ENCODE results near the gene SMIM36. TPM values are rescaled to one million over a fixed set of nuclear protein-coding genes. Genes with fewer than 3 reads are reported as not detected.

Gene SMIM36
- total and polyA plus RNA-seq, 10 of the 15 experiments (the other 5 are each of a cell fraction or from before 2014, with no cell fraction given) = not detected

- TF ChIP-seq ZNF217 (IDR thresholded peaks at IDR 0.05) (no peak), ZZZ3 (IDR thresholded peaks at IDR 0.05; ENCODE audit: control insufficient read depth, insufficient read length, low read depth) (no peak)
Observed at GRCh38 chr17:55402374-55402773, 108.9 kb downstream of the SMIM36 start (continued).

Small RNA genes within 50 kb of the gene (small RNA-seq; reads per million reads assigned to genes)
- gene RNU6-1249P = not detected

Other genes with a start within 250 kb of the SMIM36 start
- 0.11 TPM in 1 of 2 replicates, not detected in the other for gene HLF, start 246.5 kb downstream of the SMIM36 start, total RNA-seq (2014; rRNA removed)
- 0.09 and 0.31 TPM in 2 replicates for gene HLF, start 246.5 kb downstream of the SMIM36 start, total RNA-seq (2014; rRNA removed; fragmentation: Illumina TruSeq; extraction: Trizol)
- 0.13 and 0.26 TPM in 2 replicates for gene HLF, start 246.5 kb downstream of the SMIM36 start, total RNA-seq (2021)
- gene HLF, start 246.5 kb downstream of the SMIM36 start, polyA plus RNA-seq (2011; rRNA removed) = 0.07 and 0.12 TPM in 2 replicates
- gene HLF, start 246.5 kb downstream of the SMIM36 start, polyA plus RNA-seq (2014; fragmentation: Illumina TruSeq; extraction: Trizol) = 0.04 TPM in 1 of 2 replicates, not detected in the other
- not detected for gene HLF, start 246.5 kb downstream of the SMIM36 start, polyA plus RNA-seq (2014; fragmentation: Nextera tagmentation; extraction: Ambion mirVana)
- gene HLF, start 246.5 kb downstream of the SMIM36 start, polyA plus RNA-seq (2014; rRNA removed) = 0.01 and 0.42 TPM in 2 replicates
- gene HLF, start 246.5 kb downstream of the SMIM36 start, polyA plus RNA-seq (2016; fragmentation: Nextera tagmentation; extraction: Ambion mirVana) = under 1 TPM; 0.20 to 0.33 TPM
- 22.6 and 28.8 TPM in 2 replicates for gene MMD, start 89.6 kb downstream of the SMIM36 start, total RNA-seq (2014; rRNA removed)
- gene MMD, start 89.6 kb downstream of the SMIM36 start, total RNA-seq (2014; rRNA removed; fragmentation: Illumina TruSeq; extraction: Trizol) = 18.6 and 20.6 TPM in 2 replicates
- 24.2 and 25.2 TPM in 2 replicates for gene MMD, start 89.6 kb downstream of the SMIM36 start, total RNA-seq (2021)
- gene MMD, start 89.6 kb downstream of the SMIM36 start, polyA plus RNA-seq (2011; rRNA removed) = 46.7 and 53.5 TPM in 2 replicates
- gene MMD, start 89.6 kb downstream of the SMIM36 start, polyA plus RNA-seq (2014; fragmentation: Illumina TruSeq; extraction: Trizol) = 22.1 and 29.2 TPM in 2 replicates
- gene MMD, start 89.6 kb downstream of the SMIM36 start, polyA plus RNA-seq (2014; fragmentation: Nextera tagmentation; extraction: Ambion mirVana) = 10 to 100 TPM in 1 of 2 experiments, 1 to 10 TPM in 1; 8.0 to 12.1 TPM
- 20.3 and 22.8 TPM in 2 replicates for gene MMD, start 89.6 kb downstream of the SMIM36 start, polyA plus RNA-seq (2014; rRNA removed)
- gene MMD, start 89.6 kb downstream of the SMIM36 start, polyA plus RNA-seq (2016; fragmentation: Nextera tagmentation; extraction: Ambion mirVana) = 10 to 100 TPM; 23.0 to 24.0 TPM
- gene TMEM100, start 211.4 kb upstream of the SMIM36 start, total RNA-seq (2014; rRNA removed) = not detected in 2 replicates
- not detected in 2 replicates for gene TMEM100, start 211.4 kb upstream of the SMIM36 start, total RNA-seq (2014; rRNA removed; fragmentation: Illumina TruSeq; extraction: Trizol)
- not detected in 2 replicates for gene TMEM100, start 211.4 kb upstream of the SMIM36 start, total RNA-seq (2021)
- gene TMEM100, start 211.4 kb upstream of the SMIM36 start, polyA plus RNA-seq (2011; rRNA removed) = not detected in 2 replicates
- not detected in 2 replicates for gene TMEM100, start 211.4 kb upstream of the SMIM36 start, polyA plus RNA-seq (2014; fragmentation: Illumina TruSeq; extraction: Trizol)
- gene TMEM100, start 211.4 kb upstream of the SMIM36 start, polyA plus RNA-seq (2014; fragmentation: Nextera tagmentation; extraction: Ambion mirVana) = not detected
- not detected in 2 replicates for gene TMEM100, start 211.4 kb upstream of the SMIM36 start, polyA plus RNA-seq (2014; rRNA removed)
- not detected for gene TMEM100, start 211.4 kb upstream of the SMIM36 start, polyA plus RNA-seq (2016; fragmentation: Nextera tagmentation; extraction: Ambion mirVana)
- gene PCTP, start 239.6 kb upstream of the SMIM36 start, total RNA-seq (2014; rRNA removed) = 3.2 and 4.1 TPM in 2 replicates
- 5.4 and 5.6 TPM in 2 replicates for gene PCTP, start 239.6 kb upstream of the SMIM36 start, total RNA-seq (2014; rRNA removed; fragmentation: Illumina TruSeq; extraction: Trizol)
- 3.7 and 5.1 TPM in 2 replicates for gene PCTP, start 239.6 kb upstream of the SMIM36 start, total RNA-seq (2021)
- 26.8 and 32.2 TPM in 2 replicates for gene PCTP, start 239.6 kb upstream of the SMIM36 start, polyA plus RNA-seq (2011; rRNA removed)
- gene PCTP, start 239.6 kb upstream of the SMIM36 start, polyA plus RNA-seq (2014; fragmentation: Illumina TruSeq; extraction: Trizol) = 6.5 and 7.7 TPM in 2 replicates
- 1 to 10 TPM; 1.4 to 2.5 TPM for gene PCTP, start 239.6 kb upstream of the SMIM36 start, polyA plus RNA-seq (2014; fragmentation: Nextera tagmentation; extraction: Ambion mirVana)
- 3.9 and 6.1 TPM in 2 replicates for gene PCTP, start 239.6 kb upstream of the SMIM36 start, polyA plus RNA-seq (2014; rRNA removed)
- 1 to 10 TPM; 2.5 to 3.6 TPM for gene PCTP, start 239.6 kb upstream of the SMIM36 start, polyA plus RNA-seq (2016; fragmentation: Nextera tagmentation; extraction: Ambion mirVana)